Caco-2 (cell line): ENCODE results near the gene PLCH1. TPM values are rescaled to one million over a fixed set of nuclear protein-coding genes. Genes with fewer than 3 reads are reported as not detected.

ENCODE experiments used
- BruUV-seq: library from RNA; stranded (reverse); fragments of 400-500 nt; replicated peaks from 2 replicates; lab custom pipeline; 2021; lab: Mats Ljungman, UMichigan
- CTCF ChIA-PET: fragments of 300-600 bp; sonication (Branson Sonifier 250); formaldehyde crosslinking; loops from one replicate; lab custom pipeline; 2022; ENCODE audit warnings: antibody characterized with exemption; lab: Charles Lee
- POLR2A ChIA-PET: fragments of 300-600 bp; sonication (Branson Sonifier 250); formaldehyde crosslinking; loops from one replicate; lab custom pipeline; 2022; ENCODE audit warnings: antibody characterized with exemption; lab: Charles Lee
- DNase-seq, 2 experiments: peaks; one replicate each; pipeline versions ENCODE4 v3.0.0 to v3.0.0-alpha.2; 2020 to 2022
- H3K27me3 ChIP-seq: replicated peaks from 2 replicates; pipeline ENCODE4 v1.6.0; 2011; ENCODE audit warnings: low read length; ENCODE audit not compliant: control insufficient read depth, insufficient read depth
- H3K36me3 ChIP-seq: 2 replicates; pipeline ENCODE4 v1.5.1; 2011; ENCODE audit warnings: low read length; ENCODE audit not compliant: control insufficient read depth, insufficient read depth
- H3K4me1 ChIP-seq: fragments of 250-450 bp; sonication (Bioruptor Pico); 2 replicates; pipeline ENCODE4 v1.5.1; 2020; ENCODE audit warnings: mild to moderate bottlenecking
- H3K4me3 ChIP-seq: 2 replicates; pipeline ENCODE4 v1.5.1; 2011; ENCODE audit warnings: low read depth, mild to moderate bottlenecking, control low read depth, low read length
- H3K9me3 ChIP-seq: fragments of 250-450 bp; sonication (Bioruptor Pico); 2 replicates; pipeline ENCODE4 v1.5.1; 2020; ENCODE audit warnings: mild to moderate bottlenecking, moderate library complexity
- H3K27ac Mint-ChIP-seq: one replicate; pipeline ENCODE4 v1.8.0; 2022; ENCODE audit warnings: mixed read lengths; ENCODE audit not compliant: unreplicated experiment
- H3K27me3 Mint-ChIP-seq: one replicate; pipeline ENCODE4 v1.8.0; 2022; ENCODE audit warnings: mixed read lengths; ENCODE audit not compliant: insufficient read depth, unreplicated experiment
- H3K36me3 Mint-ChIP-seq: one replicate; pipeline ENCODE4 v1.8.0; 2022; ENCODE audit warnings: mild to moderate bottlenecking, mixed read lengths; ENCODE audit not compliant: insufficient read depth, unreplicated experiment
- H3K4me1 Mint-ChIP-seq: one replicate; pipeline ENCODE4 v1.8.0; 2022; ENCODE audit warnings: low read depth, mixed read lengths; ENCODE audit not compliant: unreplicated experiment
- H3K4me3 Mint-ChIP-seq: one replicate; pipeline ENCODE4 v1.8.0; 2022; ENCODE audit warnings: mild to moderate bottlenecking, moderate library complexity, mixed read lengths; ENCODE audit not compliant: unreplicated experiment
- H3K9me3 Mint-ChIP-seq: one replicate; pipeline ENCODE4 v1.8.0; 2022; ENCODE audit warnings: mixed read lengths; ENCODE audit not compliant: unreplicated experiment
- CTCF ChIP-seq, 2 experiments: fragments of 200-600 bp in 1 of 2; IDR thresholded peaks; 1 replicate in 1 of 2; 2 replicates in 1 of 2; pipeline versions ENCODE4 v1.5.1 to v1.8.0; 2011 to 2022; ENCODE audit warnings: antibody characterized with exemption in 1 of 2, control low read depth in 1 of 2, inconsistent platforms in 1 of 2, low read depth in 1 of 2, low read length in 1 of 2, mild to moderate bottlenecking in 1 of 2, moderate library complexity in 1 of 2; ENCODE audit not compliant: insufficient read depth in 1 of 2, severe bottlenecking in 1 of 2, unreplicated experiment in 1 of 2
- intact Hi-C: fragments of 100-400 bp; cut with micrococcal nuclease; formaldehyde crosslinking; loops from one replicate; pipeline ENCODE4 v1.10.0; 2022; ENCODE audit not compliant: unreplicated experiment
- total RNA-seq: library from RNA; stranded (reverse); gene quantifications from 2 replicates; pipeline ENCODE4 v1.2.3, GENCODE V29; 2022

PLCH1 gene
- total RNA-seq, 1 experiment from 2014 or later, result 3.1 TPM

- H3K4me3 Mint-ChIP-seq, result no peak overlapping the region
- no peaks in the 10 kb centered on the region for H3K36me3 ChIP-seq
- CTCF ChIA-PET, result no interaction called here
- no peaks in the 10 kb centered on the region for H3K27me3 ChIP-seq
- no peak overlapping the region for H3K27ac Mint-ChIP-seq
- POLR2A ChIA-PET, result no interaction called here
- TF ChIP-seq CTCF (IDR thresholded peaks at IDR 0.05; ENCODE audit: insufficient read depth in 1 of 2, low read depth in 1 of 2, low read length in 1 of 2, severe bottlenecking in 1 of 2, unreplicated experiment in 1 of 2), result no peak
- H3K4me3 ChIP-seq, result no peak overlapping the region
- no TSS peak for BruUV-seq
- DNase-seq, result no peak
- no peaks in the 10 kb centered on the region for H3K27me3 Mint-ChIP-seq
- no peaks in the 10 kb centered on the region for H3K9me3 ChIP-seq
- no peaks in the 10 kb centered on the region for H3K4me1 Mint-ChIP-seq
- 0 out of 2 replicates have a peak, but pooled peaks cover 5% of the 10 kb centered on the region for H3K4me1 ChIP-seq
- H3K9me3 Mint-ChIP-seq, result no peaks in the 10 kb centered on the region
- H3K36me3 Mint-ChIP-seq, result no peaks in the 10 kb centered on the region
- intact Hi-C loops, result no loop called here
These were observed 98.2 kb downstream of the PLCH1 start for GRCh38 chr3:155646669-155647068.

GRCh38 chr3:155646128-155646527 is 98.7 kb downstream of the PLCH1 start:
- no peaks in the 10 kb centered on the region for H3K4me1 Mint-ChIP-seq
- CTCF ChIA-PET, result no interaction called here
- H3K36me3 Mint-ChIP-seq, result no peaks in the 10 kb centered on the region
- H3K9me3 Mint-ChIP-seq, result no peaks in the 10 kb centered on the region
- H3K4me3 ChIP-seq, result no peak overlapping the region
- no peak for DNase-seq
- intact Hi-C loops, result no loop called here
- no peak overlapping the region for H3K4me3 Mint-ChIP-seq
- H3K27me3 ChIP-seq, result no peaks in the 10 kb centered on the region
- no peak for TF ChIP-seq CTCF (IDR thresholded peaks at IDR 0.05; ENCODE audit: insufficient read depth in 1 of 2, low read depth in 1 of 2, low read length in 1 of 2, severe bottlenecking in 1 of 2, unreplicated experiment in 1 of 2)
- no peak overlapping the region for H3K27ac Mint-ChIP-seq
- H3K36me3 ChIP-seq, result no peaks in the 10 kb centered on the region
- H3K27me3 Mint-ChIP-seq, result no peaks in the 10 kb centered on the region
- H3K4me1 ChIP-seq, result 0 out of 2 replicates have a peak, but pooled peaks cover 5% of the 10 kb centered on the region
- BruUV-seq, result no TSS peak
- POLR2A ChIA-PET, result no interaction called here
- H3K9me3 ChIP-seq, result no peaks in the 10 kb centered on the region

GRCh38 chr3:155643581-155644165 is 101.2 kb downstream of the PLCH1 start:
- DNase-seq, result no peak
- Mint-ChIP-seq H3K27ac (no peak overlapping the region), H3K4me1 (no peaks in the 10 kb centered on the region), H3K27me3 (no peaks in the 10 kb centered on the region), H3K36me3 (no peaks in the 10 kb centered on the region), H3K4me3 (no peak overlapping the region), H3K9me3 (no peaks in the 10 kb centered on the region)
- H3K4me3 ChIP-seq, result no peak overlapping the region
- H3K4me1 ChIP-seq, result 0 out of 2 replicates have a peak, but pooled peaks cover 5% of the 10 kb centered on the region
- CTCF ChIA-PET, result no interaction called here
- H3K27me3 ChIP-seq, result no peaks in the 10 kb centered on the region
- POLR2A ChIA-PET, result no interaction called here
- H3K9me3 ChIP-seq, result no peaks in the 10 kb centered on the region
- no peak for TF ChIP-seq CTCF (IDR thresholded peaks at IDR 0.05; ENCODE audit: insufficient read depth in 1 of 2, low read depth in 1 of 2, low read length in 1 of 2, severe bottlenecking in 1 of 2, unreplicated experiment in 1 of 2)
- BruUV-seq, result no TSS peak
- H3K36me3 ChIP-seq, result no peaks in the 10 kb centered on the region
- intact Hi-C loops, result no loop called here
